Omental fat pad (tissue), 4 donors: ENCODE measurements around the gene CERK. TPM values are rescaled to one million over a fixed set of nuclear protein-coding genes. Genes with fewer than 3 reads are reported as not detected.

Source experiments
- ATAC-seq: fragments of 150-250 bp; one replicate; pipeline ENCODE4 v1.9.1; 2016; ENCODE audit warnings: mild to moderate bottlenecking, moderate library complexity; ENCODE audit not compliant: low FRiP score
- DNase-seq: peaks from one replicate; pipeline ENCODE4 v3.0.0-alpha.2; 2019; ENCODE audit warnings: low spot score
- total RNA-seq, 4 donors: library from RNA; depleted of rRNA; stranded (reverse); fragments of >200 nt; gene quantifications; one replicate each; pipeline ENCODE4 v1.1.0, GENCODE V29; 2016
- TF ChIP-seq, protein P1 (sequence below), 3 donors: fragments of 450-650 bp; IDR thresholded peaks; one replicate each; pipeline ENCODE4 v1.5.1; 2016 to 2017; ENCODE audit warnings: antibody characterized with exemption in 3 of 3, mild to moderate bottlenecking in 3 of 3, moderate library complexity in 2 of 3

CERK gene
- total RNA-seq, 4 donors from 2014 or later: 32.7 to 47.8 (median 39.7) TPM

DNA sequence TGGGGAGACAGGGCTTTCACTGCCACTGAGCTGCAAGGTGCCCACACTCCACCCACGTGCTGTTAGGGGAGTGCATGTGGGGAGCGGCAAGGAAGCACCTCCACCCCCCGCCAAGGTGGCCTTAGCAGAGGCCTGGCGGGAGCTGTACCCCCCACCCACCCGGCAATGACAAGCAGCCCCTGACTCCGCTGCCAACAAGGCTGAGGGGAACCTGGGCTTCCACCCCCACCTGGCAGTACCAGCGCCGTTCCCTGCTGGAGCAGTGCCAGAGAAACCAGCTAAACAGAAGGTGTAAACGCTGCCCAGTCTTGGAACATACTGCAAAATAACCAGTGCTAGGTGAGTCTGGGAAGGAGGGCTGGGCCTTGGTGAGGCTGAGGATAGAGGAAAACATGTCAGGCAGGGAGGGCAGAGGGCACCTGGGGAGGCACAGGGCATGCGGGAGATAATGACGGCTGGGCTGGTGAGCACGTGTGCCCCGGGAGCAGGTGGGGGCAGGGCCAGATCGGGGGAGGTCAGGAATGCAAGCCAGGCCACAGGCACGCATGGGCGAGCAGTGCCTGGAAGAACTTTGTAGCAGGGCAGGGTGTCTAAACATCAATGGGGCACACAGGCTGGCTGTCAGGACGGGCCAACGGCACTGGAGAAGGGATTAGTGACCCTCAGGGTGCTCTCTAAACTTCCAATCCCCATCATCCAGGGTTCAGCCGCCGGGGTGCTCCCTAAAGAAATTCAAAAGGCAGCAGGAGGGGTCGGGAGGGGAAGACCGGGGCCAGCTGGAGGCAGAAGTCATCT is 6.6 kb downstream of the CERK start:
- no peak for DNase-seq
- TF ChIP-seq, protein P1, sequence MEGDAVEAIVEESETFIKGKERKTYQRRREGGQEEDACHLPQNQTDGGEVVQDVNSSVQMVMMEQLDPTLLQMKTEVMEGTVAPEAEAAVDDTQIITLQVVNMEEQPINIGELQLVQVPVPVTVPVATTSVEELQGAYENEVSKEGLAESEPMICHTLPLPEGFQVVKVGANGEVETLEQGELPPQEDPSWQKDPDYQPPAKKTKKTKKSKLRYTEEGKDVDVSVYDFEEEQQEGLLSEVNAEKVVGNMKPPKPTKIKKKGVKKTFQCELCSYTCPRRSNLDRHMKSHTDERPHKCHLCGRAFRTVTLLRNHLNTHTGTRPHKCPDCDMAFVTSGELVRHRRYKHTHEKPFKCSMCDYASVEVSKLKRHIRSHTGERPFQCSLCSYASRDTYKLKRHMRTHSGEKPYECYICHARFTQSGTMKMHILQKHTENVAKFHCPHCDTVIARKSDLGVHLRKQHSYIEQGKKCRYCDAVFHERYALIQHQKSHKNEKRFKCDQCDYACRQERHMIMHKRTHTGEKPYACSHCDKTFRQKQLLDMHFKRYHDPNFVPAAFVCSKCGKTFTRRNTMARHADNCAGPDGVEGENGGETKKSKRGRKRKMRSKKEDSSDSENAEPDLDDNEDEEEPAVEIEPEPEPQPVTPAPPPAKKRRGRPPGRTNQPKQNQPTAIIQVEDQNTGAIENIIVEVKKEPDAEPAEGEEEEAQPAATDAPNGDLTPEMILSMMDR (IDR thresholded peaks at IDR 0.05): no peak
- peak; percentile 50 for ATAC-seq

DNA sequence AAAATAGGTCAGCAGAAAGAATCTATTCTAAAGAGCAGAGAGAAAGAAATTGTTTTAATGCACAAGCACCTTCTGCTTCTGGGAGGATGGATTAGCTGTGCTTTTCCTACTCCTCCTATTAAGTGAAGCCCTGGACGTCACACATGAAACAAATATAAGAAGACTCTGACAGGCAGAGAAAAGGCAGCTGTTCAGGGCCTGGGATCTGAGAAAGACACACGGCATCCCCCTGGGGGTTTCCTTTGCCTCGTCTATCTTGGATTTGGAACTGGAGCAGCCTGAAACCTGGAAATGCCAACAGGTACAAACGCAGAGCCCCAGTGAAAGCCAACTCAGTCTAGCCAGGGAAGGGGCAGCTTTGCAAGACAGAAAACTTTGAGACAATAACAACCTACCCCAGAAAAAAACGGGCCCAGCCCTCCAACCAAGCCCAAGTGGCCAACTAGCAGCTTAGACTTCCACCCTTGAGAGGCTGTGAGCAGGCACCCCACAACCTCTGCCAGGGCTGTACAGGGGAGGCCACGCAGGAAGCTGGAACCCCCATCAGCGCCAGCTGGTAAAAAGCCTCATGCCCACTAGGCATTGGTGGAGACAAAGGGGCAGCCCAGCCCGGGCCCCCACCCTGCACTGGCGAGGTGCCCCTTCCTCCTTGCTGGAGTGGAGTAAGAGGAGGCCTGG is 7.3 kb downstream of the CERK start:
- DNase-seq (no peak), ATAC-seq (no peak)

DNA sequence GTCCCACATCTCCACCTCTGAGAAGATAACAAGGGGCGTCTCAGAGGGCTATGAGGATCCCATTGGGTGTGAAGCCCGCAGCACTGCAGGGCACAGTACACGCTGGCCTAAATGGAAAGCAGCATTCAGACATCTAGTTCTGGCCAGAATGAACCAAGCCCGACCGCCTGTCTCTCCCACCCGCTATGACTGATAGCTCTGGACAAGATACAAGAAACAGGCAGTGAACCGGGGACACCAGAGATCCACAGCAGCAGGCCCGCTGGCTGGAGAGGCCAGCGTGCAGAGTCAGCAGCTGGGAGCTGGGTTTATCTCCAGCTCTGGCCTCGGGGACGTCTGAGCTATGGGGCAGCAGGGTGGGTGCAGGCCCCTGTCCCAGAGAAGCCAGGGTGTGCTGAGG is 9.6 kb downstream of the CERK start:
- ATAC-seq (no peak), DNase-seq (no peak)
- TF ChIP-seq, protein P1 (IDR thresholded peaks at IDR 0.05): no peak

More for the DNA sequence above, 7.3 kb downstream of the CERK start:
- TF ChIP-seq, protein P1 (IDR thresholded peaks at IDR 0.05): no peak

DNA sequence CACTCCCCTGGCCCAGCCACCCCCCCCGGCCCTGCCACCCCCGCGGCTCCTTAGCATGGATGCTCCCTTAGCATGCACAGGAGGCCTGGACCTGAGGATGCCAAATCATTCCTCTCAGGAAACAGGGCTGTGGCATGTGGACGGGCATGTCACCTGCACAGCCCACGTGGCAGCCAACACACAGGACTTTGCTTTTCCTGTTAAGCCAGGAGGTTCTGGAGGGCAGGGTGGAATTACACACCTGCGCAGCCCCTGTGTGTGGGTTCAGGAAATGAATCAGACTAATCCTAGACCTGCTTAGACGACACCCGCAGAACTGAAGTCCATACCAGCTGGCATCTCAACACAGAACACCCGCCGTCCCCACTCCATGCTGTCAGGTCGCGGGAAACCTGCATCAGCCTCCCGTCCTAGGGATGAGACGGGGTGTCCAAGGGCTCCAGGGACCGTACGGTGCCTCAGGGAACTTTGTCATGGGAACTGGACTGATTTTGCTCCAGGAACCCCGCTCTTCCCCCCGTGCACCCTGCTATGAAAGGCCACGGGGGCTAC is 10.2 kb downstream of the CERK start:
- TF ChIP-seq, protein P1 (IDR thresholded peaks at IDR 0.05): no peak
- ATAC-seq: no peak
- no peak for DNase-seq

DNA sequence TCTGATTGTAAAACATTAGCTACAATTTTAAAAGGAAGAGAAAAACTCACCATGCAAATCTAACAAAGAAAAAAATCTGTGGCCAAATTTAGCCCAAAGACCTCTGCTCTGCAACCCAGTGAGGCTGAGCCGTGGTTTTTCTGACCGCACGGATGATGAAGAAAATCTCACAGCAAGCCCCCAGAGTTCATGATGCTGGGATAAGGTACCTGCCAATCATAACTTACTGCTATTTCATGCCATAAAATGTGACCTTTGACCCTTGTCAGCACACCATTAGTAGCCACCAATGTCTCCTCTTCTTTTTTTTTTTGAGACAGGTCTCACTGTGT is 11.1 kb downstream of the CERK start:
- TF ChIP-seq, protein P1 (IDR thresholded peaks at IDR 0.05): no peak
- DNase-seq (no peak), ATAC-seq (no peak)

DNA sequence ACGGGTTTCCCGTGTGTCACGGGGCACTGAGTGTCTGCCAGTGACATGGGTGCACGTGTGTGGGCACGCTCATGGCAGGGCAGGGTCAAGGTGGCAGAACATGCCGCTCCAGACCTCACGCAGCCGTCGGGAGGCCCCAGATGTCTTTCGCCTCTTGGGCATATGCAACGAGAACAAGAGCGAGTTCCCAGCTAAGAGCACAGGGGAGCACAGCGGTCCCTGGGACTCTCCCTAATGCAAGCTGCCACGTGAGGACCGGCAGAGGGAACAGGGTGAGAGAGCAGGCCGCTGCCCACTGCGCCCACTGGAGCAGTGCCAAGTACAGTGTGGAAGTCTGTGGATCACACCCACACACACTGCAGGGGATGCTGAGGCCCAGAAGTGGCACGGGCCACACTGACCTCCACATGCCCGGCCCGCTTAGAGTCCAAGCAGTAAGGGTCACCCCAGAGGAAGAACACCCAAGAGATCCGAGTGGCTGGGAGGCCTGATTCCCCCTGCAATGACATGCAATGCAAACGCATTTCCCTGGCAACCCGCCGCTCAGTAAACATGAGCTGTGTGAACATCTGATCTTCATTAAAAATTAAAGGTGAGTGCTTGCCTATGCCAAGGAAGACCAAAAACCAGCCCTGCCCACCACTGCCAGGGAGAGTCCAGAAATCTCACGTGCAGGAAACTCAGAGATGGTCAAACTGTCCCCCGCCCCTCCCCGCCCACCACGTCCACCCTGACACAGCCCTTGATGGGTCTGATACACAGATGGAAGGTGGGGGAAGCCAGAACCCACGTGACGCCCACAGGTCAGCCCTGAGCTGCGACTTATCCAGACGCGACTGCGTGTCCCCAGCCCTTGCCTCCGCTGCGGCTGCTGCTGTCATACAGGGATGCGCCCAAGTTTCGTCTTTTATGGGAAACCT is 11.7 kb downstream of the CERK start:
- ATAC-seq: no peak
- DNase-seq: no peak
- TF ChIP-seq, protein P1 (IDR thresholded peaks at IDR 0.05): no peak
